Limb (tissue), 2 donors: ENCODE measurements around the gene OSGEP.
"Not testable (repeated sequence)": the region's sequence is repeated elsewhere in the genome, so short reads cannot be mapped to it uniquely, and the experiment has no call there.

Source experiments
- DNase-seq, 2 donors: peaks; one replicate each; pipeline ENCODE4 v3.0.0-alpha.2; 2016; ENCODE audit errors: extremely low spot score in 2 of 2

The OSGEP gene

GRCh38 chr14:20469890-20470602, 15.4 kb upstream of the OSGEP start:
- DNase-seq: no peak

GRCh38 chr14:20469242-20469889, 14.8 kb upstream of the OSGEP start, which contains the start of gene PNP:
PNP (plus strand) TSS chr14:20469406; CDS start chr14:20469525, 119 bp downstream.
- DNase-seq: peak; percentile 58 to 84

GRCh38 chr14:20468764-20469241, 14.2 kb upstream of the OSGEP start:
- no peak for DNase-seq

- peak; percentile 97 to 99 for DNase-seq
Observed at GRCh38 chr14:20461225-20462141, 6.9 kb upstream of the OSGEP start, which contains the start of gene PIP4P1. PIP4P1 (minus strand) TSS chr14:20461434; CDS start chr14:20461325, 109 bp downstream.

- DNase-seq: no peak
Observed at GRCh38 chr14:20460458-20461224, 6.0 kb upstream of the OSGEP start.

- DNase-seq: no peak
Observed at GRCh38 chr14:20458031-20458789, 3.6 kb upstream of the OSGEP start.

GRCh38 chr14:20456971-20457370, 2.4 kb upstream of the OSGEP start:
- DNase-seq: no peak

GRCh38 chr14:20455355-20456300, 1.0 kb upstream of the OSGEP start:
- DNase-seq: no peak

- not testable (repeated sequence) for DNase-seq
Observed at GRCh38 chr14:20452831-20453230, 1.8 kb downstream of the OSGEP start.

- DNase-seq: no peak
Observed at GRCh38 chr14:20446889-20447288, 7.7 kb downstream of the OSGEP start.

- not testable (repeated sequence) for DNase-seq
Observed at GRCh38 chr14:20443650-20444049, 11.0 kb downstream of the OSGEP start.

- DNase-seq: no peak
Observed at GRCh38 chr14:20441461-20441860, 13.2 kb downstream of the OSGEP start.

- no peak for DNase-seq
Observed at GRCh38 chr14:20440882-20441281, 13.7 kb downstream of the OSGEP start.

- no peak for DNase-seq
Observed at GRCh38 chr14:20440465-20440864, 14.1 kb downstream of the OSGEP start.

- no peak for DNase-seq
Observed at GRCh38 chr14:20438664-20439063, 15.9 kb downstream of the OSGEP start.

- DNase-seq: no peak
Observed at GRCh38 chr14:20436363-20436755, 18.3 kb downstream of the OSGEP start.

- DNase-seq: no peak
Observed at GRCh38 chr14:20435582-20436362, 18.8 kb downstream of the OSGEP start, which contains the start of gene KLHL33. KLHL33 (minus strand) TSS chr14:20436166; CDS start chr14:20435811, 355 bp downstream.
